ENCODE results near the gene PPP2R3B.

GRCh38 chrX:373641-374471 is 12.9 kb downstream of the PPP2R3B start:
- TF ChIP-seq CTCF (IDR thresholded peaks at IDR 0.05) (no peak), POLR2A (IDR thresholded peaks at IDR 0.05) (no peak)

Data from right lobe of liver (tissue), 4 donors.